BLaER1 treated with 17β-estradiol and CSF1 and Interleukin-3, amounts not matched to agents 10 nM and 100 nM (cell line): ENCODE measurements around the gene PGGT1B.

ENCODE experiments used
- H3K27ac ChIP-seq, 11 experiments: shearing (Covaris generic); formaldehyde crosslinking; 2 replicates each; pipeline ENCODE4 v1.8.1; 2022
- H3K27me3 ChIP-seq, 11 experiments: shearing (Covaris generic); formaldehyde crosslinking; 2 replicates each; pipeline ENCODE4 v1.8.1; 2022
- H3K36me3 ChIP-seq, 11 experiments: shearing (Covaris generic); formaldehyde crosslinking; 2 replicates each; pipeline ENCODE4 v1.8.1; 2022
- H3K4me1 ChIP-seq, 10 experiments: shearing (Covaris generic); formaldehyde crosslinking; 2 replicates each; pipeline ENCODE4 v1.8.1; 2022
- H3K4me2 ChIP-seq, 11 experiments: shearing (Covaris generic); formaldehyde crosslinking; 2 replicates each; pipeline ENCODE4 v1.8.1; 2022
- H3K4me3 ChIP-seq, 10 experiments: shearing (Covaris generic); formaldehyde crosslinking; 2 replicates each; pipeline ENCODE4 v1.8.1; 2022
- H3K9ac ChIP-seq, 11 experiments: shearing (Covaris generic); formaldehyde crosslinking; 2 replicates each; pipeline ENCODE4 v1.8.1; 2022
- H3K9me3 ChIP-seq, 11 experiments: shearing (Covaris generic); formaldehyde crosslinking; replicated peaks in 1 of 11; 2 replicates each; pipeline ENCODE4 v1.8.1; 2022
- H4K20me1 ChIP-seq, 11 experiments: shearing (Covaris generic); formaldehyde crosslinking; 2 replicates each; pipeline ENCODE4 v1.8.1; 2022
- Cebpa-rat ChIP-seq, 11 experiments: shearing (Covaris generic); IDR thresholded peaks; 2 replicates each; pipeline ENCODE4 v1.8.1; 2022

The PGGT1B gene

DNA sequence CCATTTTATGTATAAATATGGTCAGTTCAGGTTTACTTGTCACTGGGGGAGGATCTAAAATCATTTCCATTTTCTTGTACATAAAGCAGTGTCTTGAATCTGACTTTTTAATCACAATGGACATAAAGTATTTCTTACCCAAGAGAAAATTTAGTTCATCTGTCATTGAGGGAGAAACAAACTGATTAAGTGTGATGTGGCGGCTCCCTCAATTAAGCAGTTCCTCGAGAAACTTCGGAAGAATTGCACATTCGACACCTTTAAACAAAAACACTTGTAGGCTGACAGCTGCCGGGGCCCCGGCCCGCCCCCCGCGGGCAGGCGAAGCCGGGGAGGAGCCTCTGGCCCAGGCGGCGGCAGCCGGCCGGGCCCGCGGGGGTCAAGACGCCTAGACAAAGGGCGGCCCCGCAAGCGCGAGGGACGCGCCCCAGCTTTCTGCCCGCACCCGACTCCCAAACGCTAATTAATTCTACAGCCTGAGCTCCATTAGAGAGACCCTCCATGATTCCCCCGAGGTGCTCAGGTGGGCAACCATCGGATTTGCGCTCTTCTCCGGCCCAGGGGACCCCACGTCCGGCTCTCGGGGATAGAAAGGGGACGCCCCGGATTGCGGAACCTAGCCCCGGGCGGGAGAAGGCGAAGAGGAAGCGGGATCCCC is 93.7 kb downstream of the PGGT1B start:
- Histone ChIP-seq H3K36me3 (peaks cover 0 to 41% (median 13%) of the 10 kb centered on the region in 11 experiments; a peak in 11 of 22 replicates), H3K4me3 (peak overlapping the region; percentile 73 to 97 (median 86)), H4K20me1 (peaks cover 0 to 45% (median 0%) of the 10 kb centered on the region in 11 experiments; a peak in 9 of 22 replicates), H3K4me1 (peaks cover 10 to 26% (median 18%) of the 10 kb centered on the region in 10 experiments), H3K9me3 (peaks cover 33 to 46% (median 43%) of the 10 kb centered on the region in 11 experiments), H3K4me2 (peak overlapping the region; percentile 75 to 100 (median 98)), H3K27ac (peak overlapping the region; percentile 11 to 86 (median 61); a peak in 20 of 22 replicates), H3K27me3 (peaks cover 10 to 71% (median 68%) of the 10 kb centered on the region in 11 experiments; a peak in 20 of 22 replicates), H3K9ac (peak overlapping the region; percentile 68 to 87 (median 78))
- TF ChIP-seq Cebpa-rat (IDR thresholded peaks at IDR 0.05): no peak; a peak in 1 of 22 replicates

- Histone ChIP-seq H3K27me3 (peaks cover 0 to 50% (median 47%) of the 10 kb centered on the region in 11 experiments; a peak in 20 of 22 replicates), H3K9me3 (peaks cover 33 to 47% (median 44%) of the 10 kb centered on the region in 11 experiments)
- TF ChIP-seq Cebpa-rat (IDR thresholded peaks at IDR 0.05): no peak
Measured at GRCh38 chr5:115166744-115167393, 95.8 kb downstream of the PGGT1B start.

DNA sequence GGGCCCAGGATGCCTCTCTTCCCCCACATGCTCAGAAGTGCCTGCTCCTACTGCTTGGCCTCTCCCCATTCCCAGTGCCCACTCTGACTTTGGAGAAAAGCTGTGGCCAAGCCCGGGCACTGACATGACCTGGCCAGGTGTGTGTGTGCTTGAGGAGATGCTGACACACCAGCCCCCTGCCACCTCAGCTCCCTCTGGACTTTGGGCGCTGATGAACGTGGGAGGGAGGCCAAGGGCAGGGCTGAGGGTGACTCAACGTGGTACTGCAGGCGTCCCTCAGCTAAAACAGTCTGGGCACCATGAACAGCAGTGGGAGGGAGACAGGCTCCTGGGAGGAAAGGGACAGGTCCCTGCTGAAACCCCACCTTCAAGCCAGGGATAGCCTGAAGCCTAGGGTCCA is 96.9 kb downstream of the PGGT1B start:
- H3K27ac ChIP-seq: no peak overlapping the region
- no peak overlapping the region for H3K9ac ChIP-seq
- peaks cover 0 to 40% (median 37%) of the 10 kb centered on the region in 11 experiments; a peak in 20 of 22 replicates for H3K27me3 ChIP-seq
- peaks cover 0 to 72% (median 13%) of the 10 kb centered on the region in 11 experiments; a peak in 11 of 22 replicates for H3K36me3 ChIP-seq
- no peak for TF ChIP-seq Cebpa-rat (IDR thresholded peaks at IDR 0.05)
- 0 out of 20 replicates have a peak overlapping the region, but pooled peaks of 1 of the 10 experiments have one; percentile 10 for H3K4me3 ChIP-seq
- no peak overlapping the region for H3K4me2 ChIP-seq
- H4K20me1 ChIP-seq: peaks cover 0 to 75% (median 6%) of the 10 kb centered on the region in 11 experiments; a peak in 9 of 22 replicates
- peaks cover 6 to 18% (median 13%) of the 10 kb centered on the region in 10 experiments for H3K4me1 ChIP-seq
- H3K9me3 ChIP-seq: peaks cover 33 to 47% (median 44%) of the 10 kb centered on the region in 11 experiments

More at GRCh38 chr5:115166744-115167393, 95.8 kb downstream of the PGGT1B start:
- Histone ChIP-seq H3K4me3 (peak overlapping the region in 4 of 10 experiments; percentile 32 to 97 (median 58); a peak in 6 of 20 replicates), H3K4me1 (peaks cover 10 to 26% (median 18%) of the 10 kb centered on the region in 10 experiments), H3K36me3 (peaks cover 0 to 61% (median 13%) of the 10 kb centered on the region in 11 experiments; a peak in 11 of 22 replicates), H3K4me2 (peak overlapping the region in 2 of 11 experiments; percentile 77 to 87; a peak in 2 of 22 replicates), H3K9ac (no peak overlapping the region), H3K27ac (no peak overlapping the region), H4K20me1 (peaks cover 0 to 65% (median 10%) of the 10 kb centered on the region in 11 experiments; a peak in 9 of 22 replicates)

- Histone ChIP-seq H3K9me3 (peaks cover 18 to 37% (median 26%) of the 10 kb centered on the region in 11 experiments), H3K4me2 (no peak overlapping the region), H3K4me3 (no peak overlapping the region), H3K4me1 (peaks cover 0 to 2% (median 0%) of the 10 kb centered on the region in 10 experiments; a peak in 2 of 20 replicates), H4K20me1 (peaks cover 0 to 97% (median 0%) of the 10 kb centered on the region in 11 experiments; a peak in 5 of 22 replicates), H3K9ac (no peak overlapping the region), H3K36me3 (peaks cover 0 to 83% (median 0%) of the 10 kb centered on the region in 11 experiments; a peak in 11 of 22 replicates), H3K27ac (no peak overlapping the region), H3K27me3 (no peaks in the 10 kb centered on the region)
- no peak for TF ChIP-seq Cebpa-rat (IDR thresholded peaks at IDR 0.05)
Measured at GRCh38 chr5:115160975-115161475, 101.7 kb downstream of the PGGT1B start.
